Measurements from ENCODE around the gene KLF16.

- TF ChIP-seq CTCF (IDR thresholded peaks at IDR 0.05): no peak
- no peak for TF ChIP-seq ZFX (IDR thresholded peaks at IDR 0.05; ENCODE audit: borderline replicate concordance)
These were observed 44.9 kb upstream of the KLF16 start for GRCh38 chr19:1908364-1908678.
